Glutamatergic neuron (in vitro differentiated cells): ENCODE measurements around the gene PROC. TPM values are rescaled to one million over a fixed set of nuclear protein-coding genes. Genes with fewer than 3 reads are reported as not detected.

Experiments
- DNase-seq: peaks from one replicate; pipeline ENCODE4 v3.0.0; 2022
- H3K27ac Mint-ChIP-seq: one replicate; pipeline ENCODE4 v1.8.0; 2020; ENCODE audit warnings: mild to moderate bottlenecking, mixed read lengths, inconsistent platforms; ENCODE audit not compliant: unreplicated experiment
- H3K27me3 Mint-ChIP-seq: one replicate; pipeline ENCODE4 v1.8.0; 2020; ENCODE audit warnings: mild to moderate bottlenecking, moderate library complexity, mixed read lengths, inconsistent platforms; ENCODE audit not compliant: unreplicated experiment
- H3K36me3 Mint-ChIP-seq: one replicate; pipeline ENCODE4 v1.8.0; 2020; ENCODE audit warnings: mild to moderate bottlenecking, mixed read lengths, inconsistent platforms; ENCODE audit not compliant: unreplicated experiment
- H3K4me1 Mint-ChIP-seq: one replicate; pipeline ENCODE4 v1.8.0; 2020; ENCODE audit warnings: mild to moderate bottlenecking, low read depth, mixed read lengths, inconsistent platforms; ENCODE audit not compliant: unreplicated experiment
- H3K4me3 Mint-ChIP-seq: one replicate; pipeline ENCODE4 v1.8.0; 2020; ENCODE audit warnings: mild to moderate bottlenecking, mixed read lengths, inconsistent platforms; ENCODE audit not compliant: unreplicated experiment
- H3K9me3 Mint-ChIP-seq: one replicate; pipeline ENCODE4 v1.8.0; 2020; ENCODE audit warnings: mild to moderate bottlenecking, moderate library complexity, mixed read lengths, inconsistent platforms; ENCODE audit not compliant: unreplicated experiment
- total RNA-seq: library from RNA; stranded (reverse); fragmentation: NEBNext Ultra II Directional; extraction: Animal tissue kit (Norgen Biotek cat#: 25700); gene quantifications from one replicate; pipeline ENCODE4 v1.2.1, GENCODE V29; 2021; ENCODE audit not compliant: unreplicated experiment
- TF ChIP-seq, protein P1 (sequence below): fragments of 200-600 bp; sonication (generic); IDR thresholded peaks from one replicate; pipeline ENCODE4 v1.5.0; 2021; ENCODE audit not compliant: partially characterized antibody, unreplicated experiment

PROC gene
- total RNA-seq, 1 donor from 2014 or later: not detected

DNA sequence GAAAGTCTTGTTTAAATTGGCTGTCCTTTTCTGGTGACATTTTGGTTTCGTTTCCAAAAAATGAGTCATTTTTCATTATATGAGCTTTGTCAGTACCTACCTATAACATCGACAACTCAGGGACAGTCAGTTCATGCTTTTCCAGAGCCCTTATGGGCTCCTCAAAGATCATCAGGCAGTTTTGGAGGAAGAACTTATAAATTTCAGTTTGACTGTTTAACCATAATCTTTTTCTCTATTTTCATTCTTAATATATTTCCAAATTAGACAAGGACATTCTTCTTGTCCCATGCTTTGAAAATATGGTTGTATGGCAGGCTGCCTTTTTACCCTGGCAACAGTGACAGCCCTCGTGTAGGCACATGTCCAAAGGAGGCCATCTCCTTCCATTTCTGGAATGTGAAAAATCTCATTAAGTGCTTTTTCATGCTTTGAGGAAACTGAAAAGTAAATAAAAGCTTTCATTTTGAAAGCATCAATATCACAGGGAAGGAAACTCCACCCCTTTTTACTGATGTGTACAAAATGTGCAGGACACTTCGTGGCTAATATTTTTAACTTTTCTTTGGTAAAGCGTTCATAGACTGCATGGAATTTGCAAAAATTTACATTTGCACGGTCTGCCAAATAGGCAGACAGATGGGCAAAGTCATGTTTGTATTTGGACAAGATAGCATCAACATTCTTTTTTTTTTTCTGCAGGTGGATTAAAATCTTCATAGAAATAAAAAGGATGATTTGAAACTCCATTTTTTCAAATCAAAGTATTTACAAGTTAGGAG is 7.2 kb upstream of the PROC start:
- no peak overlapping the region for H3K4me3 Mint-ChIP-seq
- H3K27me3 Mint-ChIP-seq: peaks cover 2% of the 10 kb centered on the region
- TF ChIP-seq, protein P1, sequence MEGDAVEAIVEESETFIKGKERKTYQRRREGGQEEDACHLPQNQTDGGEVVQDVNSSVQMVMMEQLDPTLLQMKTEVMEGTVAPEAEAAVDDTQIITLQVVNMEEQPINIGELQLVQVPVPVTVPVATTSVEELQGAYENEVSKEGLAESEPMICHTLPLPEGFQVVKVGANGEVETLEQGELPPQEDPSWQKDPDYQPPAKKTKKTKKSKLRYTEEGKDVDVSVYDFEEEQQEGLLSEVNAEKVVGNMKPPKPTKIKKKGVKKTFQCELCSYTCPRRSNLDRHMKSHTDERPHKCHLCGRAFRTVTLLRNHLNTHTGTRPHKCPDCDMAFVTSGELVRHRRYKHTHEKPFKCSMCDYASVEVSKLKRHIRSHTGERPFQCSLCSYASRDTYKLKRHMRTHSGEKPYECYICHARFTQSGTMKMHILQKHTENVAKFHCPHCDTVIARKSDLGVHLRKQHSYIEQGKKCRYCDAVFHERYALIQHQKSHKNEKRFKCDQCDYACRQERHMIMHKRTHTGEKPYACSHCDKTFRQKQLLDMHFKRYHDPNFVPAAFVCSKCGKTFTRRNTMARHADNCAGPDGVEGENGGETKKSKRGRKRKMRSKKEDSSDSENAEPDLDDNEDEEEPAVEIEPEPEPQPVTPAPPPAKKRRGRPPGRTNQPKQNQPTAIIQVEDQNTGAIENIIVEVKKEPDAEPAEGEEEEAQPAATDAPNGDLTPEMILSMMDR: no peak
- H3K4me1 Mint-ChIP-seq: peaks cover 3% of the 10 kb centered on the region
- no peaks in the 10 kb centered on the region for H3K36me3 Mint-ChIP-seq
- no peaks in the 10 kb centered on the region for H3K9me3 Mint-ChIP-seq
- H3K27ac Mint-ChIP-seq: no peak overlapping the region
- DNase-seq: no peak

- Mint-ChIP-seq H3K9me3 (peaks cover 2% of the 10 kb centered on the region), H3K4me1 (peaks cover 4% of the 10 kb centered on the region), H3K4me3 (no peak overlapping the region), H3K36me3 (no peaks in the 10 kb centered on the region), H3K27me3 (peaks cover 4% of the 10 kb centered on the region), H3K27ac (no peak overlapping the region)
- TF ChIP-seq, protein P1: no peak
- no peak for DNase-seq
These were observed 6.4 kb upstream of the PROC start for GRCh38 chr2:127411653-127412369.

DNA sequence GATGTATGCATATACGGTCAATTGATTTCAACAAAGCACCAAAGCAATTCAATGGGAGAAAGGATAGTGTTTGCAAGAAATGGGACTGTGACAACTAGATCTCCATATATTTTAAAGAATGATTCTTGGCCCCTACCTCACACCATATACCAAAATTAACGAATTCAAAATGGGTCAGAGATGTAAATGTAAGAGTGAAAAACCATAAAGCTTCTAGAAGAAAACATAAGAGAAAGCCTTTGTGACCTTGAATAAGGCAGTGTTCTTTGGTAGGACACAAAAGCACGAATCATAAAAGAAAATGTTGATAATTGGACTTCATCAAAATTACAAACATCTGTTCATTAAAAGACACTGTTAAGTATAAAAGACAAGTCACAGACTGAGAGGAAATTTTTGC is 5.0 kb upstream of the PROC start:
- peaks cover 10% of the 10 kb centered on the region for H3K27me3 Mint-ChIP-seq
- H3K4me1 Mint-ChIP-seq: peaks cover 5% of the 10 kb centered on the region
- no peak for DNase-seq
- H3K27ac Mint-ChIP-seq: no peak overlapping the region
- TF ChIP-seq, protein P1: no peak
- peaks cover 7% of the 10 kb centered on the region for H3K9me3 Mint-ChIP-seq
- H3K36me3 Mint-ChIP-seq: no peaks in the 10 kb centered on the region
- H3K4me3 Mint-ChIP-seq: no peak overlapping the region

- peaks cover 5% of the 10 kb centered on the region for H3K4me1 Mint-ChIP-seq
- peaks cover 10% of the 10 kb centered on the region for H3K27me3 Mint-ChIP-seq
- H3K27ac Mint-ChIP-seq: no peak overlapping the region
- H3K9me3 Mint-ChIP-seq: peaks cover 7% of the 10 kb centered on the region
- TF ChIP-seq, protein P1: no peak
- DNase-seq: no peak
- no peak overlapping the region for H3K4me3 Mint-ChIP-seq
- no peaks in the 10 kb centered on the region for H3K36me3 Mint-ChIP-seq
These were observed 4.2 kb upstream of the PROC start for GRCh38 chr2:127413782-127414637.
